HepG2 (cell line): ENCODE measurements around the gene MARS1. TPM values are rescaled to one million over a fixed set of nuclear protein-coding genes. Genes with fewer than 3 reads are reported as not detected.
A peak's percentile ranks its signal among the peaks of the same experiment; 100 is the strongest.

ENCODE experiments used
- EHMT2 ChIP-seq: fragments of 200-600 bp; sonication (generic); IDR thresholded peaks from 2 replicates; pipeline ENCODE4 v1.7.0; 2017; ENCODE audit warnings: antibody characterized with exemption, low read depth, low read length, borderline replicate concordance
- SP5 ChIP-seq: IDR thresholded peaks from 2 replicates; pipeline ENCODE4 v1.6.1; 2016; ENCODE audit warnings: low read depth, borderline replicate concordance
- TEAD3 ChIP-seq: optimal IDR thresholded peaks from 2 replicates; pipeline ENCODE3; 2016; ENCODE audit warnings: borderline replicate concordance
- ZC3H4 ChIP-seq: sonication (generic); formaldehyde crosslinking; IDR thresholded peaks from 2 replicates; pipeline ENCODE4 v1.4.0; 2020; ENCODE audit warnings: missing genetic modification reagents, borderline replicate concordance
- polyA plus RNA-seq, 8 experiments: library from polyadenylated mRNA; depleted of rRNA in 3 of 8; stranded (reverse) in 7 of 8; unstranded in 1 of 8; fragments of >200 nt; fragmentation: Illumina TruSeq in 4 of 8; extraction: Trizol in 4 of 8; gene quantifications; 2 replicates each; pipeline versions ENCODE4 v1.2.1 to v1.2.3, GENCODE V29; 2011 to 2016; ENCODE audit warnings: low read depth in 4 of 8, missing spikeins in 1 of 8, mixed read lengths in 1 of 8; ENCODE audit not compliant: insufficient read depth in 1 of 8
- total RNA-seq, 5 experiments: library from RNA; depleted of rRNA; stranded (reverse); fragments of >200 nt; fragmentation: Illumina TruSeq; extraction: Trizol; gene quantifications; 2 replicates each; pipeline ENCODE4 v1.2.3, GENCODE V29; 2016; ENCODE audit warnings: low read depth in 1 of 5
- TF ChIP-seq, protein P1 (sequence below): sonication (generic); formaldehyde crosslinking; IDR thresholded peaks from 2 replicates; pipeline ENCODE4 v1.9.0; 2022; ENCODE audit warnings: missing genetic modification reagents, mild to moderate bottlenecking, borderline replicate concordance
- TF ChIP-seq, protein P2 (sequence below): sonication (generic); formaldehyde crosslinking; IDR thresholded peaks from 2 replicates; pipeline ENCODE4 v1.4.0; 2020; ENCODE audit warnings: missing genetic modification reagents, borderline replicate concordance

The MARS1 gene
- total and polyA plus RNA-seq, 2 of the 13 experiments (the other 11 are each of a cell fraction or from before 2014, with no cell fraction given): 115 to 181 TPM

DNA sequence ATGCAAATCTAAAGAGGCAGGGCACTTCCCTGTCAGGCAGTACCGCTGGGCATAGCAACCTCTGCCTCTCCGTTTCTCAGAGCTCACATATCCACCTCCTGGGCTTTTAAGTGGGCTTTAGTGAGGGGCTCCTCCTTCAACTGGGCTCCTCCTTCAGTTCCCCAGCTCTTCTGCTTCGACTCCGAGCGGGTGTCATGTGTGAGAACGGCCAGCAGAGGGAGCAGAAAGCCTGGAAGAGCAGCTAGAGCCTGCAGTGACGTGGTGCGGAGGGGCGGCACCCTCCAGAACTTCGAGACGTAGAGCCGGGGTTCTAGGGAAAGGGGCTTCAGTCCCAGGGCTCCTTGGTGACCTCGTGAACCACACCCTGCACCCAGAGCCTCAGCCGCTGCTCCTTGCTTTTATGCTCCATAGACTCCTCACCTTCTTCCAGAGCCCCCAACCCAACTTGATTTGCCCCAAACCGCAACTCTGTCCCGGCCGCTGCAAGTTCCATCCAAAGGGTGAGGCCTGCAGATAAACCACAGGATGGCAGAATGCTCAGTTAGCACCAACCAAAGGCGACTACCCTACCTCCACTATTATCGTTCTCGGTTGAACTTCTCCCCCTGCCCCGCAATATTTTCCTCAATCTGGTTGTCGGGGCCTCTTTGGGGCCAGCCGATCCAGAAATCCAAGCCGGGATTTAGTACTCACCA is 28.7 kb upstream of the MARS1 start (continued):
- TF ChIP-seq, protein P1, sequence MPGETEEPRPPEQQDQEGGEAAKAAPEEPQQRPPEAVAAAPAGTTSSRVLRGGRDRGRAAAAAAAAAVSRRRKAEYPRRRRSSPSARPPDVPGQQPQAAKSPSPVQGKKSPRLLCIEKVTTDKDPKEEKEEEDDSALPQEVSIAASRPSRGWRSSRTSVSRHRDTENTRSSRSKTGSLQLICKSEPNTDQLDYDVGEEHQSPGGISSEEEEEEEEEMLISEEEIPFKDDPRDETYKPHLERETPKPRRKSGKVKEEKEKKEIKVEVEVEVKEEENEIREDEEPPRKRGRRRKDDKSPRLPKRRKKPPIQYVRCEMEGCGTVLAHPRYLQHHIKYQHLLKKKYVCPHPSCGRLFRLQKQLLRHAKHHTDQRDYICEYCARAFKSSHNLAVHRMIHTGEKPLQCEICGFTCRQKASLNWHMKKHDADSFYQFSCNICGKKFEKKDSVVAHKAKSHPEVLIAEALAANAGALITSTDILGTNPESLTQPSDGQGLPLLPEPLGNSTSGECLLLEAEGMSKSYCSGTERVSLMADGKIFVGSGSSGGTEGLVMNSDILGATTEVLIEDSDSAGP: peak; percentile 68; the same call in 1 of the 2 replicates
- TF ChIP-seq EHMT2: no peak
- TF ChIP-seq TEAD3 (CRISPR knock-in tag): no peak
- TF ChIP-seq, protein P2, sequence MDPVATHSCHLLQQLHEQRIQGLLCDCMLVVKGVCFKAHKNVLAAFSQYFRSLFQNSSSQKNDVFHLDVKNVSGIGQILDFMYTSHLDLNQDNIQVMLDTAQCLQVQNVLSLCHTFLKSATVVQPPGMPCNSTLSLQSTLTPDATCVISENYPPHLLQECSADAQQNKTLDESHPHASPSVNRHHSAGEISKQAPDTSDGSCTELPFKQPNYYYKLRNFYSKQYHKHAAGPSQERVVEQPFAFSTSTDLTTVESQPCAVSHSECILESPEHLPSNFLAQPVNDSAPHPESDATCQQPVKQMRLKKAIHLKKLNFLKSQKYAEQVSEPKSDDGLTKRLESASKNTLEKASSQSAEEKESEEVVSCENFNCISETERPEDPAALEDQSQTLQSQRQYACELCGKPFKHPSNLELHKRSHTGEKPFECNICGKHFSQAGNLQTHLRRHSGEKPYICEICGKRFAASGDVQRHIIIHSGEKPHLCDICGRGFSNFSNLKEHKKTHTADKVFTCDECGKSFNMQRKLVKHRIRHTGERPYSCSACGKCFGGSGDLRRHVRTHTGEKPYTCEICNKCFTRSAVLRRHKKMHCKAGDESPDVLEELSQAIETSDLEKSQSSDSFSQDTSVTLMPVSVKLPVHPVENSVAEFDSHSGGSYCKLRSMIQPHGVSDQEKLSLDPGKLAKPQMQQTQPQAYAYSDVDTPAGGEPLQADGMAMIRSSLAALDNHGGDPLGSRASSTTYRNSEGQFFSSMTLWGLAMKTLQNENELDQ (CRISPR knock-in tag): no peak
- TF ChIP-seq SP5 (CRISPR knock-in tag): peak; percentile 28; the same call in 1 of the 2 replicates
- no peak for TF ChIP-seq ZC3H4 (CRISPR knock-in tag)
- TF ChIP-seq, all 625 proteins: peak for 106
